ENCODE measurements around the gene PLSCR5. TPM values are rescaled to one million over a fixed set of nuclear protein-coding genes. Genes with fewer than 3 reads are reported as not detected.

Gene PLSCR5
- total RNA-seq, 1 donor from 2014 or later: not detected

DNA sequence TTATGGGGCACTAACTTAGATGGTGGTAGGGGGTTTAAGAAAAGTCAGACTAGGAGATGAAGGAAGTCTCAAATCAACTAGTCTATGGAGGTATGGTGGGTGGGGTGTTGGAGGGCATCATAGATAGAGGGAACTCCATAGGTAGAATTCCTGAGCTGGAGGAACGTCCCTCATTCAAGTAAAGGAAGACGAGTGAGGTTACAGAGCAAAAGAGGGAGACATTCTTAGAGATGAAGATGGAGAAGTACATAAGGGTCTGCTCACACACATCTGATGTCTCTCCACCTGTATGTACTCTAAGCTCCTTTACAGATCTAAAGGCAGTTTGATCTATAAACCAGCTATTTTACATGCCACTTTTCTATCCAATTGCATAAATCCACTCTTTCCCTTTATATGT lies 62.2 kb downstream of the PLSCR5 start:
- Mint-ChIP-seq H3K36me3 (ENCODE audit: unreplicated experiment) (no peaks in the 10 kb centered on the region), H3K9me3 (ENCODE audit: unreplicated experiment) (no peaks in the 10 kb centered on the region), H3K27me3 (ENCODE audit: unreplicated experiment) (no peaks in the 10 kb centered on the region), H3K4me3 (ENCODE audit: unreplicated experiment) (peak overlapping the region; percentile 90), H3K4me1 (ENCODE audit: unreplicated experiment) (peaks cover 35% of the 10 kb centered on the region), H3K27ac (ENCODE audit: unreplicated experiment) (peak overlapping the region; percentile 96)
- TF ChIP-seq, protein P1, sequence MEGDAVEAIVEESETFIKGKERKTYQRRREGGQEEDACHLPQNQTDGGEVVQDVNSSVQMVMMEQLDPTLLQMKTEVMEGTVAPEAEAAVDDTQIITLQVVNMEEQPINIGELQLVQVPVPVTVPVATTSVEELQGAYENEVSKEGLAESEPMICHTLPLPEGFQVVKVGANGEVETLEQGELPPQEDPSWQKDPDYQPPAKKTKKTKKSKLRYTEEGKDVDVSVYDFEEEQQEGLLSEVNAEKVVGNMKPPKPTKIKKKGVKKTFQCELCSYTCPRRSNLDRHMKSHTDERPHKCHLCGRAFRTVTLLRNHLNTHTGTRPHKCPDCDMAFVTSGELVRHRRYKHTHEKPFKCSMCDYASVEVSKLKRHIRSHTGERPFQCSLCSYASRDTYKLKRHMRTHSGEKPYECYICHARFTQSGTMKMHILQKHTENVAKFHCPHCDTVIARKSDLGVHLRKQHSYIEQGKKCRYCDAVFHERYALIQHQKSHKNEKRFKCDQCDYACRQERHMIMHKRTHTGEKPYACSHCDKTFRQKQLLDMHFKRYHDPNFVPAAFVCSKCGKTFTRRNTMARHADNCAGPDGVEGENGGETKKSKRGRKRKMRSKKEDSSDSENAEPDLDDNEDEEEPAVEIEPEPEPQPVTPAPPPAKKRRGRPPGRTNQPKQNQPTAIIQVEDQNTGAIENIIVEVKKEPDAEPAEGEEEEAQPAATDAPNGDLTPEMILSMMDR (IDR thresholded peaks at IDR 0.05): no peak
- DNase-seq (ENCODE audit: extremely low spot score, unreplicated experiment): no peak

DNA sequence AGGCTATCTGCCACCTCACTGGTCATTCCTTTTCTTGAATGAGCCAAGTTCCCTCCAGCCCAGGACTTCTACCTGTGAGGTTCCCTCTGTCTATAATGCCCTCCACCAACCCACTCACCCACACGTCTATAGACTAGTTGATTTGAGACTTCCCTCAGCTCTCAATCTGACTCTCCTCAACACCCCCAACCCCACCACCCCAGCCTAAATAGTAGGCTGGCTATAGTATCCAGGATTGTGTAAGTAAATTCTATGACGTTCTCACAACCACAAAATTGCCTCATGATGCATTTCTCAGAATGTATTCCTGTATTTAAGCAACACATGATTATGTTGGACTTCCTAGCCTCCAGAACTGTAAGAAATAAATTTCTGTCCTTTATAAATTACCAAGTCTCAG lies 63.0 kb downstream of the PLSCR5 start:
- Mint-ChIP-seq H3K27me3 (ENCODE audit: unreplicated experiment) (no peaks in the 10 kb centered on the region), H3K4me3 (ENCODE audit: unreplicated experiment) (peak overlapping the region; percentile 4), H3K9me3 (ENCODE audit: unreplicated experiment) (no peaks in the 10 kb centered on the region), H3K36me3 (ENCODE audit: unreplicated experiment) (peaks cover 3% of the 10 kb centered on the region), H3K4me1 (ENCODE audit: unreplicated experiment) (peaks cover 39% of the 10 kb centered on the region), H3K27ac (ENCODE audit: unreplicated experiment) (no peak overlapping the region)
- DNase-seq (ENCODE audit: extremely low spot score, unreplicated experiment): no peak
- TF ChIP-seq, protein P1 (IDR thresholded peaks at IDR 0.05): no peak

DNA sequence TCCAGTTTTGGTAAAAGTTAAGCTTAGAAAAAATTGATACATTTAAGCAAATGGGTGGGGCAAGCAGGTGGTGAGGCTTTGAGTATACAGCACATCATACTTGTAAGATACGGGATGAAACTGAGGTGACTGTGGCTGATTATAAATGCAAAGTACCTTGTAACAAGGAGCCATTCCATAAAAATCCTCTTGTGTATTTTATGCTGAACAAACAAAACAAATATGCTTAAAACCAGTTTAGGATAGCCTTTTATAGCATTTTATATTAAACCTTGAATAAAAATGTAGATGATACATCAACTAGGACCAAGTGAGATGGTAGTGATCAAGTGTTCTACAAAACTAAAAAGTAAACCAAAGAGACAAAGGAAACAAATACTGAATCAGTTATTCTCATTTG lies 64.2 kb downstream of the PLSCR5 start:
- Mint-ChIP-seq H3K9me3 (ENCODE audit: unreplicated experiment) (no peaks in the 10 kb centered on the region), H3K36me3 (ENCODE audit: unreplicated experiment) (peaks cover 7% of the 10 kb centered on the region), H3K27me3 (ENCODE audit: unreplicated experiment) (no peaks in the 10 kb centered on the region), H3K4me1 (ENCODE audit: unreplicated experiment) (peaks cover 46% of the 10 kb centered on the region), H3K27ac (ENCODE audit: unreplicated experiment) (no peak overlapping the region), H3K4me3 (ENCODE audit: unreplicated experiment) (no peak overlapping the region)
- no peak for DNase-seq (ENCODE audit: extremely low spot score, unreplicated experiment)
- TF ChIP-seq, protein P1 (IDR thresholded peaks at IDR 0.05): no peak

DNA sequence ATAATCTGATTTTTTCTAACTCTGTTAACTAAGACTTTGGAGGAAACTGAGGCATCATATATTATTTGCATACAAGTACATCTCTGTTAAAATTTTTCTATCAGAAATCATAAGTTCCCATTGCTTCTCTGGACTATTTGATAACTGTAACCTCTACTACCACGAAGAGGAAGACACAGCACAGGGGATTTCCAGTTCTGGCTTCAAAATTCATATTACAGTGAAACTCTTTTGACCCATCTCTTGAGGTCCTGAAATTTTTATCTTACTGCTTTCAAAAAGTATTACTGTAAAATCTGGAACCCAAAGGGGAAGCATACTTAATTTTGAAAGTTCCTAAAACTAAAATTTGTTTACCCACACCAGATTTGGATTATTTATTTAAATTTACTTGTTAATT lies 64.9 kb downstream of the PLSCR5 start:
- DNase-seq (ENCODE audit: extremely low spot score, unreplicated experiment): no peak
- Mint-ChIP-seq H3K4me1 (ENCODE audit: unreplicated experiment) (peaks cover 44% of the 10 kb centered on the region), H3K27me3 (ENCODE audit: unreplicated experiment) (no peaks in the 10 kb centered on the region), H3K27ac (ENCODE audit: unreplicated experiment) (no peak overlapping the region), H3K4me3 (ENCODE audit: unreplicated experiment) (no peak overlapping the region), H3K9me3 (ENCODE audit: unreplicated experiment) (no peaks in the 10 kb centered on the region), H3K36me3 (ENCODE audit: unreplicated experiment) (peaks cover 7% of the 10 kb centered on the region)
- TF ChIP-seq, protein P1 (IDR thresholded peaks at IDR 0.05): no peak

DNA sequence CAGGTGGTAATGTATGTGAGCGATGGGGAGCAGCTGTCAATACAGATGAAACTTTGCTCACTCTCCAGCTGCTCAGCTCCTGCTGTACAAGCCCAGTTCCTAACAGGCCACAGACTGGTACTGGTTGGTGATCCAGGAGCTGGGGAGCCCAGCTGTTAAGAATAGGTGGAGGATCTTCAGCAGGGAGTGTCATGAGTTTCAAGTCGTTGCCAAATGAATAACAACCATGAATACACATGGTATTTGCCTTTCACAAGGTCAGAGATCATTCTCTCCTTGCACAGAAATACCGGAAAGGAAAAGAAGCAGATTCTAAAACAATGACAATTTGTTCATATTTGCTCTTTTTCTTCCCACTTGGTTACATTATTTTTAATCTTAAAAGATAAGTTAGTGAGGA lies 65.8 kb downstream of the PLSCR5 start:
- Mint-ChIP-seq H3K36me3 (ENCODE audit: unreplicated experiment) (peaks cover 10% of the 10 kb centered on the region), H3K9me3 (ENCODE audit: unreplicated experiment) (no peaks in the 10 kb centered on the region), H3K27ac (ENCODE audit: unreplicated experiment) (no peak overlapping the region), H3K4me3 (ENCODE audit: unreplicated experiment) (no peak overlapping the region), H3K4me1 (ENCODE audit: unreplicated experiment) (peaks cover 43% of the 10 kb centered on the region), H3K27me3 (ENCODE audit: unreplicated experiment) (no peaks in the 10 kb centered on the region)
- no peak for DNase-seq (ENCODE audit: extremely low spot score, unreplicated experiment)
- TF ChIP-seq, protein P1 (IDR thresholded peaks at IDR 0.05): no peak
